Occipital lobe (tissue), 2 donors: ENCODE results near the gene ZNF410. TPM values are rescaled to one million over a fixed set of nuclear protein-coding genes. Genes with fewer than 3 reads are reported as not detected.
"Not testable (repeated sequence)": the region's sequence is repeated elsewhere in the genome, so short reads cannot be mapped to it uniquely, and the experiment has no call there.

Source experiments
- DNase-seq: peaks from one replicate; lab custom pipeline; 2025; lab: John Stamatoyannopoulos, UW
- total RNA-seq: library from RNA; depleted of rRNA; stranded (reverse); fragments of >200 nt; gene quantifications from one replicate; pipeline ENCODE4 v1.2.3, GENCODE V29; 2014

ZNF410 gene
- total RNA-seq, 1 donor from 2014 or later, result 67.7 TPM

DNA sequence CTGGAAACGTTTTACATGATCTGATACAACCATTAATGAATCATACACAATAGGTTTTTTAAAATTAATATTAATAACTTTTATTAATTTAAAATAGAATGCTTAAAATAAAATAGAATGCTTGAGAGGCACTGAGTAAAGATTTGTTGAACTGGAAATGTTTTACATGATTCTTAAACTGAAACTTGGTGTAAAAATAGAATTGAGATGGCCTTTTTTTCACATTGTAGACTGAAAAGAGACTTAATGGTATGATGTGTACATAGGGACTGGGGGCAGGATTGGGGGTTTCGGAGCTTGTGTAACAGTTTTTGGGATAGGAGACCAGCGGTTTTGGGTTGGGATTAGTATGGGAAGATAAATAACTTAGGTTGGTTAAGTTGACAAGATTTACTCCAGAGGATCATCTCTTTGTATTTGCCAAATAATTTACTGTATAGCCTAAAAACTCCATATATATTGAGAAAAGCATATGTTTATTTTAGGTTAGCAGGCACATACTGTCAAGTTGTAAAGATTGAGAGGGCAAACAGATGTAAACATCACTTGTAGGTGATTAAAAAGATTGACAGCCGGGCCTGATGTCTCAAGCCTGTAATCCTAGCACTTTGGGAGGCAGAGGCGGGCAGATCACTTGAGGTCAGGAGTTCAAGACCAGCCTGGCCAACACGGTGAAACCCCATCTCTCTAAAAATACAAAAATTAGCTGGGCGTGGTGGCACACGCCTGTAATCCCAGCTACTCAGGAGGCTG, 2.0 kb upstream of the ZNF410 start:
- DNase-seq, result no peak

DNA sequence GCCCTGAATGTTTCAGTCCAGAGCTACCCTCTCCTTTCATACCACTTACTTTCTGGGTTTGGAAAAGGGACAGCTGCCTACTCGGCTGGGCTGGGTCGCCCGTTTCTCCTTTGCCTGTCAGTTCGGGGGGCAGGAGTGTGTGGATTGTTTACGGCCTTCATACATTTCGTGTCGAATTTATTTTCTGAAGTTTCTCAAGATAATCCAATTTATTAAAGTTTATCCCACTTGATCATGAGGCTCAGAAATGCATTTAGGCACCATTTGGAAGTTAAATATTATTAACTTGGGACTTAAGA, 608 bp downstream of the ZNF410 start:
- no peak for DNase-seq

DNA sequence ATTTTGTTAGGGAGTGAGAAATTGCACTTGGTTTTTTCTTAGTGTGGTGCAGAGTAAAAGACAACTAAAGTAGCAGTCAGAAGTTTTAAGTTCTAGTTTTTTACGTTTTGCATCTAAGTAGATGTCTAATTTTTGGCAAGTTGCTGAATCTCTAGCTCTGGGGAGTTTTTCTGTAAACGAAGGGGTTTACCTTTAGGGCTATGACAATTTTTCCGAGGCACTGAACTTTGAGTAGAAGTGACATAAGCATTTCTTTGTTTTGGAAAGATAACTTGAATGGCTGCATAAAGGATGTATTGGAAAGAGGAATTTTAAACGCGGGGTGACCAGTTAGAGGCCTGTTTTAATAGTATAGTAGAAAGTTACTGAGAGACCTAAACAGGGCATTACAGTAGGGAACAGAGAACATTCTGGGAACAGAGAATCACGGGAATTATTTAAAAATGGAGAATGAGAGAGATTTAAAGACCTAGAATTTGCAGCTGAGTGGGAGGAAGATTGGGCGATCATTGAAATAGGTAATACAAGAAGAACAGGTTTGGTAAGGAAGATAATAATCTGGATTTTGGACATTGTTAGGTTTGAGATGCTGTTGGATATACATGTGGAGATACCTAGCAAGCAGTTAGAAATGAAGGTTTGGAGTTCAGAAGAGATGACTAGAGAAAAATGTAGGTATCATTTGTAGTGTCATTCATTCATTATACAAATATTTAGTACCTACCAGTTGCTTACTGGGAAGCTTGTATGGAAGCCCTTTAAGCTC, 1.2 kb downstream of the ZNF410 start:
- no peak for DNase-seq

DNA sequence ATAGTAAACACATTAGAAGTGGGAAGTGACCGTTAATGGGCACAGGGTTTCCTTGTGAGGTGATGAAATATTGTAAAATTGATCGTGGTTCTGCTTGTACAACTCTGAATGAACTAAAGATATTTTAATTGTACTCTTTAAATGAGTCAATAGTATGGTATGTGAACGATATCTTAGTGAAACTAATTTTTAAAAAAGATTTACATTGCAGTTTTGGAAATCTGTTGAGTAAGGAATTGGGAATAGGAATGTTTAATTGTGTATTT, 1.7 kb downstream of the ZNF410 start:
- DNase-seq, result no peak

DNA sequence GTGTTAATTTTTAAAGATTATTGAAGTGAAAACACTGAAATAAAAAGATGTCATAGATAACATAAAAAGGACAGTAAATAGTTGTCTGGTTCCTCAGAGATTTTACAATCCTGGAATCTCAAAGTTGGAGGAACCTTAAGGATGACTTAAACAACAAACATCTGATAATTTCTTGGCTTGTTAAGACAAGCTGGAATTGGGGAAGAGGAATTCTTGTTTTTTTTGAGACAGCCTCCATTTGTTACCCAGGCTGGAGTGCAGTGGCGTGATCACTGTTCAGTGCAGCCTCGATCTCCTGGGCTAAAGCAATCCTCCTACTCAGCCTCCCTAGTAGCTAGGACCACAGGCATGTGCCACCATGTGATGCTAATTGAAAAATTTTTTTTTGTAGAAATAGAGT, 2.3 kb downstream of the ZNF410 start:
- DNase-seq, result no peak

DNA sequence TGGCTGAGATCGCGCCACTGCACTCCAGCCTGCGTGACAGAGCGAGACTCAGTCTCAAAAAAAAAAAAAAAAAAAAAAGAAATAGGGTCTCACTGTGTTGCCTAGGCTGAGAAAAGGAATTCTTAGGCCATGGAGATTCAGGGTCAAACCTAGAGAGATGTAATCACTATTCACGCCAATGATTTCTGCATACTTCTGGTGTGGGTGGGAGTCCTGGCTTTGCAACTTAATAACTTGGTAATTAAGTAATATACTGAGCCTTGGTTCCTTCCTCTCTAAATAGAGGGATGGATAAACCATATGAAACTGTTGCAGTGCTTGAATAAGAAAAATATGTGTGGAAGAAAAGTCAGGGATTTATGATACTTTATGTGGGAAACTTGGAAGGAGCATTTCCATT, 2.7 kb downstream of the ZNF410 start:
- DNase-seq, result no peak

DNA sequence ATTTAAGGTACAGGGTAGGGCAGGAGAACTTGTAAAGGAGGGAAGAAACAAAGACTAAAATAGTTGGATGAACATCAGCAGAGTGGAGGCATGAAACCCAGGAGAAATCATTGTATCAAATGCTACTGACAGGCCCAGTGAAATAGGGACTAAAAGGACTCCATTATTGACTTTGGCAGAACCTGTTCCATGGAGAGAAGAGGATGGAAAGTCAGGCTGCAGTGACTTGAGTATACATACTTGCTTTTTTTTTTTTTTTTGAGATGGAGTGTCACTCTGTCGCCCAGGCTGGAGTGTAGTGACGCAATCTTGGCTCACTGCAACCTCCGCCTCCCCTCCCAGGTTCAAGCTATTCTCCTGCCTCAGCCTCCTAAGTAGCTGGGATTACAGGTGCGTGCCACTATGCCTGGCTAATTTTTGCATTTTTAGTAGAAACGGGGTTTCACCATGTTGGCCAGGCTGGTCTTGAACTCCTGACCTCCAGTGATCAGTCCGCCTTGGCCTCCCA, 7.6 kb downstream of the ZNF410 start:
- not testable (repeated sequence) for DNase-seq

DNA sequence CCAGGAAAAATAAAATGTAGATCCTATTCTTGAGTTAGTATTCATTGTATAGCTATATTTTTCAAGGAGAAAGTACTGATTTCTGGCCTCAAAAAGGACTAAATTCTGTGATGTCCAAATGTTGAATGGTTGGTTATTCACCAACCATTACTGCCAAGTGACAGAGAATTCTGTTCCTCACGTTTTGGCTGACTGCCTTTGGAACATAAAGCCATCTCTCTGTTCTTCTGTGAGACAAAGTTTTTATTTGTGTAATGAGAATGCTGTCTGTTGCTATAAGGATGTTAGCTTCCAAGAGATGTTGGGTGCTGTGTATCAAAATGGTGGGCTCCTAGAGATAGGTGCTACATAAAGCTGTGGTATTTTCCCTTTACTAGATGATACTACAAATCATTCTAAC, 9.3 kb downstream of the ZNF410 start:
- no peak for DNase-seq

DNA sequence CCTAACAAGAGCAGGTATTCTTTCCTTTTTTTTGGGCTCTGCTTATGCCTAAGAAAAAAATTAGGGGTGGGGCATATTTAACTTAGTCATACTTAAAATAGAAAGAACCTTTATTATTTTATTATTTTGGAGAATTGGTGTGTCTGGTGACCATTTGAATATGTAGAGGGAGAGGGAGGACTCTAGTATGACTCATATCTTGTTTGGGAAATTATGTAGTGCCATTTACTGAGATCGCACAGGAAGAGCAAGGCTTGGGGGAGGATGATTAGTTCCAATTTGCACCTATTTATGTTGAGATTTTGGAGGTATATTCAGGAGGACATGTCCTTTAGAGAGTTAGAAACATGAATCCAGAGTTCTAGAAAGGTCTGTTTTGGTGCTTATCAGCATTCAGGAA, 9.9 kb downstream of the ZNF410 start:
- no peak for DNase-seq

DNA sequence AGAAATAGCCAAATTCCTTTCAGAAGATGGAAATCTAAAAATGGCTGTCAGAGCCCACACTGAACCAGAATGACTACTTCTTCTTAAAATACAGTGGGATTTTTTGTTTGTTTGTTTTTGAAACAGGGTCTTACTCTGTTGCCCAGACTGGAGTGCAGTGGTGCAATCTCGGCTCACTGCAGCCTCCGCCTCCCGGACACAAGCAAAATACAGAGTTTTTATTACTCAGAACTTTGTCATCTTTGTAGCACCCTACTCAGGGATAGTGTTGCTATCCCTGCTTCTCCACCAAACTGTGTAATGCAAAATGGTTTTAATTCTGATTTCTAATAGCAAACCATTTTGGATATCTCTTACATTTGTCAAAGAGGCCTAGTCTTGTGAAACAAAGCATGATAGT, 16.4 kb downstream of the ZNF410 start:
- no peak for DNase-seq

DNA sequence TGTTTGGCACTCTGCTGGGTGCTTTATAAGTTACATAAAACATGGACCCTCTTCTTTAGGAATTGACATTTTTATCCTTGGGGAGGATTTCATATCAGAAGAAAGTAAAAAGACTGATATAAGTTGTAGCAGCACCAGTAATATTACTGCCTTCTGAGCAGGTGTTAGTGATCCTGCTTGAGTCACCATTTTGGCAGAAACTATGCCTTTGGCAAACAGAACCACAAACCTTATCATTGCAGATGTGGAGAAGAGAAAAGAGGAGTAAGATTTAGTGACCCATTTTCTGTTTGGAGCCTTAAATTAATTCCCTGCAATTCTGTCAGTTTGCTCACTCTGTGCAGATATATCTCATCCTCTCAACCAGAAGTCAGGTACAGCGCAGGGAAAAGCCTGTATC, 23.0 kb downstream of the ZNF410 start:
- DNase-seq, result no peak

DNA sequence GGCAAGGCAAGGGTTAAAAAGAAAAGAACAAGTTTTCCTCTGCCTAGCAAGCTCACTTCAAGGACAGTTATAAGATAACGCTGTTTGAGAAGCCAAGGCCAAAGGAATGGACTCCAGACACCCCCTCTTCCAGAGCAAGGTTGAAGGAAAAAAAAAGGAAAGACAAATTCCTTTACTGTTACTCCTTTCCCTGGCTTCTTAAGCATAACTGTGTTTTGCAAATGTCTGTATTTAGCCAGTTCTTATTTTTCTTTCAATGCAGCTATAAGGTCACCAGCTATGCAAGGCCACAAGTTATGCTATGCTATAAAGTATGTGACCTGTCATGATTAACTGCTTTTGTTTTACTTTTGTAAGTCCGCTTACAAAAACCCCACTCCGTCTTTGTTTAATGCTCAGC, 26.6 kb downstream of the ZNF410 start:
- no peak for DNase-seq

DNA sequence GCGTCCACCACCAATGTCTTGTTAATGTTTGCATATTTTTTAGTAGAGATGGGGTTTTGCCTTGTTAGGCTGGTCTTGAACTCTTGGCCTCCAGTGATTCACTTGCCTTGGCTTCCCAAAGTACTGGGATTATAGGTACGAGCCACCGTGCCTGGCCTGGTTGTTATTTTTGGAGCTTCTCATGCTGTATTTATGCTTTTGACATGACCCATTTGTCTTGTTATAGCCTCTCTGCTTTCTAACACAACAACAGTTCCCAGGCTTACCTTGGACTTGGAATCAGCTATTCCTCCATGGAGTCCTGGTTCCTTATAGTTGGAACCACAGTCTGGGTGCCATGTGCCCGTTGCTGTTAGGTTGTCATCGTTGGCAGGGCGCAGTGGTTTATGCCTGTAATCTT, 29.7 kb downstream of the ZNF410 start:
- DNase-seq, result no peak

DNA sequence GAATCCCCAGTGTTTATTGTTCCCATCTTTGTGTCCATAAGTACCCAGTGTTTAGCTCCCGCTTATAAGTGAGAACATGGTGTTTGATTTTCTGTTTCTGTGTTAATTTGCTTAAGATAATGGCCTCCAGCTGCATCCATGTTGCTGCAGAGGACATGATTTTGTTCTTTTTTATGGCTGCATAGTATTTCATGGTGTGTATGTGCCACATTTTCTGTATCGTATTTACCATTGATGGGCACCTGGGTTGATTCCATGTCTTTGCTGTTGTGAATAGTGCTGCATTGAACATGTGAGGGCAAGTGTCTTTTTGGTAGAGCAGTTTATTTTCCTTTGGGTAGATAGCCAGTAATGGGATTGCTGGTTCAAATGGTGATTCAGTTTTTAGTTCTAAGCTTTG, 32.8 kb downstream of the ZNF410 start:
- DNase-seq, result not testable (repeated sequence)

DNA sequence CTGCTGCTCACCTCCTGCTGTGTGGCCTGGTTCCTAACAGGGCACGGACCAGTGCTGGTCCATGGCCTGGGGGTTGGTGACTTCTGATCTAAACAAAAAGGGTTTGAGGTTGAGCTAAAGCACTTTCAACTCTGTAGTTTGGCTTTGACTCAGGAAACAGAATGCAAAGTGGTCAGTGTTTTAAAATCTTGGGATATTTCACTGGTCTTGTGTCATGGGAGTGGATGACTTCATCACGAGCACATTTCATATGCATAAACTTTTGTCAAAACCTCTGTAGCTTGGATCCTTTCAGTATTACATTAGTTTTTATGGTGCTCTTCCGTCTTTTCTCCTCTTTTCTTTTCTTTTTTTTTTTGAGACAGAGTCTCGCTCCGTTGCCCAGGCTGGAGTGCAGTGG, 37.7 kb downstream of the ZNF410 start:
- DNase-seq, result no peak

DNA sequence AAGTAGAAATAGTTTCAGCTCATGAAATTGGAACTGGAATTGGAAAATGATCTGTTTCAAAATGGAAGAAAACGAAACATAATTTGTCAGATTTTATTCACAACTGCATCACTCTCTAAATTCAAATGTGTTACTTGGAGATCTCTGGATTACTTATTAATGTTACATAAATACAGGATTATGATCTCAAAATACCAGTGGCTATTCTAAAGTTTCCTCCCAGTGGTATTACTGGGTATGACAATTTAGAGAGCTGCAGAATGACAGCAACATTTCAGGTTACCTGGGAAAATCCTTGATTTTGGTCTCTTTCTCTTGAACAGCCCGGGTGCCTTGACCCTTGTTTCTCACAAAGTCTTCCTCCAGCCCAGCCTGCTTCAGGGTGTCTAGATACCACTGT, 49.0 kb downstream of the ZNF410 start:
- no peak for DNase-seq

DNA sequence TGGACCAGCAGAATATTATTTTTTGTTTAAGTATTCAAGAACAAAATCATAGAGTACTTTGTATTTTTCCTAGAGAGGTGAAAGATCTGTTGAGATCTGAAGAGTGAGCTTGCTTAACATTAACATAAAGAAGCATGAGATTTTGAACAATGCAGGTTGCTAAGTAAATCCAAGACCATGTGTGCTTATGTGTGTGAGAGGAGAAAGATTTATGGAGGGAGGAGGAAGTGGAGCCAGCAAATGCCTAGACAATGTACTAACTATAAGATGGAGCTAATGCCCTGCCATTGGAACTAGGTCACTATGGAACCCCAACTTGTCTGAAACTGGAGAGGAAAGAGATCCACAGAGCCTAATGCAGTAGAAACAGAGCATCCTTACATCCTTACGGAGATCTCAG, 49.9 kb downstream of the ZNF410 start:
- no peak for DNase-seq

DNA sequence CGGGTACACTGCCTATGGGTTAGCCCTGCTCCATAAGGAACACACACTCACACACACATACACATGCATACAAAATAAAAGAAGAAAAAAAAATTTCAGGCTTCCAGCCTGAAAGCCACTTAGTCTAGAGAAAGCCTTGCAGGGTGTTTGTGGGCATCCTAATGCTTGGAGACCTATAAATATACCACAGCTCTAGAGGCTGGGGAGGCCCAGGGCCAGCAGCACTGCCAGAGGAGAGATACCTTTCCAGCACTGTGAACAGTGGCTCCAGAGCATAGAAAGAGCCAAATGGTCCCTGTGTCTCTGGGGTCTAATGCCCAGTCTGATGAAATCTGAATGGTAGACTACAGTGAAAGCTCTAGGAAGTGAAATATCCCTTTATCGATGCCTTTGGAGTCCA, 50.4 kb downstream of the ZNF410 start:
- DNase-seq, result no peak

DNA sequence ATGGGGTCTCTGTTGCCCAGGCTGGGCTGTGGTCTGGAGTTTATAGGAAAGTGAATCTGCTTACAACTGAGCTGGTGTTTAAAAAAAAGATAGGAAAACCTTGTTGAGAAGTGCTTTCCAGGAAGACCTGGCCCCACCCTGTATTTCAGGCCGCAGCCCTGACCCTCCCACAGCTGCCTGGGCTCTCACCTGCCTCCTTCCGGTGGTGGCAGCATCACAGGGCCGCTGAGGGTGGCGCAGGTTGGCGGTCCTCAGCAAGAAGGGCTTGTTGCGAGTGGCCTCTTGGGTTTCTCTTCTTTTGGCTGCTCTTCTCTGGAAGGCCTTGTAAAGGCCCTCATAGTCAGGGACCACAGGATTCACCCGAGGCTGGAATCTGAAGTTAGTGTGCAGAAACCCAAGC, 55.5 kb downstream of the ZNF410 start:
- DNase-seq, result no peak

DNA sequence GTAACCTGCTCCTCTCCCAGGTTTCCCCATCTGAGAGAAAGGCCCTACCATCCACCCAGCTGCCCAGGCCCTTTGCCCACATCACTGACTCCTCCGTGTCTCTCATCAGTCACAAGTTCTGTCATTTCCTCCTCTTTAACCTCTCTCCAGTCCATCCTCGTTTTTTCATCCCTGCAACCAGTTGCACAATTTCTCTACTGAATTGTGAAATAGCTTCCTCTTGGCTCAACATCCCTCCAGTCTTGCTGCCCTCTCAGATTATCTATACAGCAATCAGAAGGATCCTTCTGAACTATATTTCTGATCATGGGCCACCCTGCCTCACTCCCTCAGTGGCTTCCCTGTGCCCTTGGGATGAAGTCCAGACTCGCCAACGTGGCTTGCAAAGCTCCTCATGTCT, 56.4 kb downstream of the ZNF410 start:
- no peak for DNase-seq

DNA sequence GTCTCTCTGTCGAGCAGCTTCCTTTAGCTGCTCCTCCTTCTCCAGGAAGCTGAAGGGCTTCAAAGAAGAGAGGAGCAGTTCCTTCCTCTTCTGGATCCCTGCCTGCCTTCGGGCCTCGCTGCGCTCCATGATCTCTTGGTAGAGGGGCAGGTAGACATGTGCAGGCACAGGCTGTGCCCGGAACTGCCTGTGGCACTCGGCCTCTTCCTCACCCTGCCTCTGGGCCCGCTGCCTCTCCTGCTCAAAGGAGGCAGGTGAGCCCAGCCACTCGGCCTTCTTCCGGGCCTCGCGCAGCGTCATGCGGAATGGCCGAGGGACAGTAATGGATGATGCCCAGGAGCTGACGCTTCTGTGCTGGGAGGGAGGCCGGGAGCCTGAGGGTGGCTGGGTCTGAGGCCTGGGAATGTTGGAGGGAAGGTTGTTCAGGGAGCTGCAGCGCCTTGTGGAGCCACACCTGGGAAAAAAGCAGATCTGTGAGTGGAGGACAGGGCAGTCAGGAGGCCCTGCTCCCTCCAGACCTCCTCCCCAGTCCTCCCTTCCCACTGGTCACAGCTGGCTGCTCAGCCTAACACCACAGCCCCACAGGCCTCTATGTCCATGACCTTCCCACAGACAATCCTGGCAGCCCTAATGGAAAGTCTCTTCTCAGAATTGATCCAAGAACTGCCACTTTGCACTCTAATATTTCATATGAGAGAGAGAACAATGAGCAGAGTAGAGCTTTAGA, 57.9 kb downstream of the ZNF410 start:
- DNase-seq, result no peak

DNA sequence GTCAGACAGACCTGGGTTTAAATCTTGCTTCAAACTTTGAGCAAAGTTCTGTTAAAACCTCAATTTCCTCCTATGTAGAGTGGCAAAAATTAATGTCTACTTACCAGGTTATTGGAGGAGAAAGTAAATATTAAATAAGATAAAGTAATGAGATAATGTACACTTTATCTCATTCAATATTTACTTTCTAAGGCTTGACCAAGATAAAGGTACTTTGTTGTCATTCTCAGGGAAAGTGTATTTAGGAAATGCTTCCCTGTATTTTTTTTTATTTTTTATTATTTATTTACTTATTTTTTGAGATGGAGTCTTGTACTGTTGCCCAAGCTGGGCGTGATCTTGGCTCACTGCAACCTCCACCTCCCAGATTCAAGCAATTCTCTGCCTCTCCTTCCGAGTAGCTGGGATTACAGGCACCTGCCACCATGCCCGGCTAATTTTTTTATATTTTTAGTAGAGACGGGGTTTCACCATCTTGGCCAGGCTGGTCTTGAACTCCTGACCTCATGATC, 58.6 kb downstream of the ZNF410 start:
- no peak for DNase-seq
